Neural progenitor cell (in vitro differentiated cells): Measurements from ENCODE around the gene CIAPIN1.

Source experiments
- CTCF ChIP-seq: fragments of 200-600 bp; sonication (generic); IDR thresholded peaks from 2 replicates; pipeline ENCODE4 v1.5.1; 2017; ENCODE audit warnings: antibody characterized with exemption, mild to moderate bottlenecking
- EZH2 ChIP-seq: fragments of 200-600 bp; sonication (generic); IDR thresholded peaks from 2 replicates; pipeline ENCODE4 v1.6.1; 2017; ENCODE audit warnings: antibody characterized with exemption, mild to moderate bottlenecking, moderate library complexity
- EZH2phosphoT487 ChIP-seq: fragments of 200-600 bp; sonication (generic); IDR thresholded peaks from 2 replicates; pipeline ENCODE4 v1.6.1; 2017; ENCODE audit warnings: antibody characterized with exemption

- TF ChIP-seq EZH2 (no peak), CTCF (no peak), EZH2phosphoT487 (no peak)
Observed at GRCh38 chr16:57423152-57423551, 24.0 kb downstream of the CIAPIN1 start.
